HG03135 (cell line): Measurements from ENCODE around the gene PHLDB1.
"Not testable (repeated sequence)": the region's sequence is repeated elsewhere in the genome, so short reads cannot be mapped to it uniquely, and the experiment has no call there.

Experiments
- ATAC-seq: cut with Tn5 transposase; IDR thresholded peaks from one replicate; pipeline ENCODE4 v1.9.1; 2021; ENCODE audit warnings: mild to moderate bottlenecking, moderate library complexity; ENCODE audit not compliant: unreplicated experiment

The PHLDB1 gene

GRCh38 chr11:118607401-118608359 lies at the start of gene PHLDB1:
Gene PHLDB1 (plus strand): TSS chr11:118607615. CDS start chr11:118613837, 6,222 bp downstream.
- ATAC-seq, result no peak

GRCh38 chr11:118560806-118561205 lies 46.6 kb upstream of the PHLDB1 start:
- ATAC-seq, result no peak

- no peak for ATAC-seq
Observed at GRCh38 chr11:118565051-118565450, 42.4 kb upstream of the PHLDB1 start.

- ATAC-seq, result no peak
Observed at GRCh38 chr11:118569670-118570069, 37.7 kb upstream of the PHLDB1 start.

- ATAC-seq, result no peak
Observed at GRCh38 chr11:118570787-118571186, 36.6 kb upstream of the PHLDB1 start.

GRCh38 chr11:118571701-118572060 lies 35.7 kb upstream of the PHLDB1 start:
- not testable (repeated sequence) for ATAC-seq

- peak; percentile 62 for ATAC-seq
Observed at GRCh38 chr11:118572061-118572980, 35.1 kb upstream of the PHLDB1 start, which contains the start of gene ARCN1. Gene ARCN1 (plus strand): TSS chr11:118572409. CDS start chr11:118572548, 139 bp downstream.

GRCh38 chr11:118572981-118573550 lies 34.3 kb upstream of the PHLDB1 start:
- ATAC-seq, result peak; percentile 24

- ATAC-seq, result no peak
Observed at GRCh38 chr11:118574636-118575035, 32.8 kb upstream of the PHLDB1 start.

GRCh38 chr11:118577995-118578394 lies 29.4 kb upstream of the PHLDB1 start:
- ATAC-seq, result not testable (repeated sequence)

- no peak for ATAC-seq
Observed at GRCh38 chr11:118581057-118581456, 26.4 kb upstream of the PHLDB1 start.

GRCh38 chr11:118587952-118588351 lies 19.5 kb upstream of the PHLDB1 start:
- ATAC-seq, result no peak

GRCh38 chr11:118592616-118593367 lies 14.6 kb upstream of the PHLDB1 start:
- no peak for ATAC-seq

- not testable (repeated sequence) for ATAC-seq
Observed at GRCh38 chr11:118594984-118595383, 12.4 kb upstream of the PHLDB1 start.

- ATAC-seq, result no peak
Observed at GRCh38 chr11:118596224-118597146, 10.9 kb upstream of the PHLDB1 start.

GRCh38 chr11:118597556-118597955 lies 9.9 kb upstream of the PHLDB1 start:
- ATAC-seq, result no peak

- ATAC-seq, result no peak
Observed at GRCh38 chr11:118602331-118602730, 5.1 kb upstream of the PHLDB1 start.

GRCh38 chr11:118603709-118604108 lies 3.7 kb upstream of the PHLDB1 start:
- not testable (repeated sequence) for ATAC-seq

- ATAC-seq, result no peak
Observed at GRCh38 chr11:118604566-118604965, 2.8 kb upstream of the PHLDB1 start.
